COLO668 (cell line): Measurements from ENCODE around the gene PCSK1.
"Not testable (repeated sequence)": the region's sequence is repeated elsewhere in the genome, so short reads cannot be mapped to it uniquely, and the experiment has no call there.

ENCODE experiments used
- DNase-seq: peaks from one replicate; lab custom pipeline; 2025; ENCODE audit not compliant: unreplicated experiment; lab: John Stamatoyannopoulos, UW

The PCSK1 gene

DNA sequence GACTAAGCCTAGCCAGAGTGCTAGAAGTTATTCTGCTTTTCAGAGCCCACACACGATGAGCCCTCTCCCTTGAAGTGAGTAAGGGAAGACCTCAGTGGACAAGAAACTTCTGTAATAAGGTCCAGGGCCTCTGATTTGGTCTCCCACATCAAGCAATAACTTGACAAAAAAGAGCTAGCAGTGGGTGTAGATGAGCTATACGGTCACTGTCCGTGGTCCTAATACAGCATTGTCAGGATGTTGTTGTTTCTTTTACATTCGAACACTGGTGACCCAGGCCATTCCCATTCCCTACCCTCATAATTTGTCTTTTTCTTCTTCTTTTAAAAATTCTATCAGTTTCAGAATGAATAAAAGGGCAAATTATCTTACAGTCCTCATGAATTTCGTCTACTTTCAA lies 5.2 kb downstream of the PCSK1 start:
- DNase-seq, result no peak

- no peak for DNase-seq
These were observed 6.2 kb downstream of the PCSK1 start for GRCh38 chr5:96426831-96427230.

GRCh38 chr5:96425443-96425842 lies 7.6 kb downstream of the PCSK1 start:
- DNase-seq, result no peak

- no peak for DNase-seq
These were observed 17.2 kb downstream of the PCSK1 start for GRCh38 chr5:96415897-96416296.

GRCh38 chr5:96412868-96413449 lies 20.1 kb downstream of the PCSK1 start:
- DNase-seq, result no peak

DNA sequence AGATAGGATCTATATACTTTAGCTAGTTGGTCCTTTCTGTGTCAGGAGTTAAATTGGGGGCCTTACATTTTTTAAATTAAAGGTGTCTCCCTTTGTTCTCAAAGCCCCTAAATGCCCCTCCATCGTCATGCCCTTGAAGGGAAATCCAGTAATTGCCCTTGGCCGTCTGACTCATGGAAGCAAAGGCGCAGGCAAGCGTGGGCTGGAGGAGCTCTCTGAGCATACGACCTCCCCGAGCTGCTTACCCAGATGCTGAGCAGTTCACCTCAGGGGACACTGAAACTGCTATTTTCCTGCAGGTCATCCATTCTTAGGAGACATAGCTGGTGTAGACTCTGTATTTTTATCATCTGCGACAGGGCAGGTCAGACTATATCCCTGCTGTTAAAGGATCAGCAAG lies 23.0 kb downstream of the PCSK1 start:
- no peak for DNase-seq

GRCh38 chr5:96408841-96409538 lies 24.1 kb downstream of the PCSK1 start:
- no peak for DNase-seq

- DNase-seq, result no peak
These were observed 24.8 kb downstream of the PCSK1 start for GRCh38 chr5:96408210-96408777.

- no peak for DNase-seq
These were observed 25.6 kb downstream of the PCSK1 start for GRCh38 chr5:96407436-96407835.

DNA sequence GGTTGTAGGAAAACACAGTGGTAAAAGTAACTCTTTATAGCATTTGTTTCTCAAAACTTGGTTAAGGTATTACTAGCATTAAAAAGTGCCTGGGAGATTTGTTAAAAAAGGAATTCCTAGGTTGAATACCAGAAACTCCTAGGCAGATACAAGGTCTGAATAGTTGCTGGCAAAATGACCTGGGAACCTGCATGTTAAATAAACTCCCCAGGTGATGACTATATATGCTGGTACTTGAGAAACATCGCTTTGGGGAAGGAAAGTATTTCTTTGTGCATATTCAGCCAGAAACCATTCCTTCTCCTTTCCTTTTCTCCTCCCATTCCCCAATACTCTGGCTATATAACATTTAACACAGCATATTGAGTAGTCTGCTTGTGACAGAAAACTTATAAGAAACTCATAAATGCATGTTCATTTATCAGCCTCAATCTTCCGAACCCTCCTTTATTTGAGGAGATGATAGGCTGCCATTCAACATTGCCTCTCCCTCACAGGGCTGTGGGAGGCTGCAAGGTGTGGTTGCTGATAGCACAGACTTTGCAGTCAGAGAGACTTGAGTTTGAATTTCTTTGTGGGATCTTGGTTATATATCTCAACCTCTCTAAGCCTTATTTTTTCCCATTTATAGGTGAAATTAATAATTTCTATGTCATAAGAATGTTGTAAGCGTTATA lies 28.7 kb downstream of the PCSK1 start:
- no peak for DNase-seq

DNA sequence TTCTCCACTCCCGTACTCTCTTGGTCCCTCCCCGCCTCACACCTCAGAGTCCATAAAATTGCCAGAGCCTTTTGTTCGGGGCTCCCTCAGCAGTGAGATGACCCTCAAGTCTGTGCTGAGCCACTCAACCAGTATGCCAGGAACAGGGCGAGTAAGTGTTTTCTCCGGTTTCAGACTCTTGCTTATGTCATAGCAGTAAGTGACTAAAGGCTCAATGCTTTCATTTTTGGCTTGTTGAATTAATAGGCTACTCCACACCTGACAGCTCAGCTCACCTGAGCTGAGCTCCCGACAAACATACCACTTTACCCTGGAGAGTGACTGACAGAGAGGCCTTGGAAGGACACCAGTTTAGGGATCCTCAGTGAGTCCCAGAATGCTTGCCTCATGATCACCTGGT lies 30.5 kb downstream of the PCSK1 start:
- DNase-seq, result no peak

- no peak for DNase-seq
These were observed 36.2 kb downstream of the PCSK1 start for GRCh38 chr5:96396878-96397277.

DNA sequence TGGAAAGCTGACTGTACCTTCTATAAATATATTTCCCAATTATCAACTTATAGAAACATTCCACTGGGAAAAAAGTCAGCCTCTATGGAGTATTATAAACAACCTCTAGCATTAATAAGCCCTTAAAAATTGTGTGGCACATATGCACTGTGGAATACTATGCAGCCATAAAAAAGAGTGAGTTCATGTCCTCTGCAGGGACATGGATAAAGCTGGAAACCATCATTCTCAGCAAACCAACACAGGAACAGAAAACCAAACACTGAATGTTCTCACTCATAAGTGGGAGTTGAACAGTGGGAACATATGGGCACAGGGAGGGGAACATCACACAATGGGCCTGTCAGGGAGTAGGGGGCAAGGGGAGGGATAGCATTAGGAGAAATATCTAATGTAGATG lies 37.8 kb downstream of the PCSK1 start:
- DNase-seq, result not testable (repeated sequence)

DNA sequence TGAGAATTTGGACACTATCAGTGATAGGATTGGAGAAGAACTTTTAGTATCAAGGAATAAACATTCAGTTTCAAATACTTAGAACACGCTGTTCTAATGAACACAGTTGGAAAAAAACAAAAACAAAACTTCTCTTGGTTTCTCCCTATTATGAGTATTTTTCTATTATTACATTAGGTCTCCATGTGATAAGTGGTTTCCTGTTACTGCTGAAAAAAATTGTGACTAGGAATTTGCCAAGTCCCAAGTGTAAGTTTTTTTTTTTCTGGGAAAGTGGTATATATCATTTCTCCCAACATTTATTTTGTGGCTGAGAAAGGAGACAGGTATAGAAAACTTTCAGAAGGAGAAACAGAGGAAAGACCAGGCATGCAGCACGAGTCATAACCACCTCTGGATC lies 41.1 kb downstream of the PCSK1 start:
- DNase-seq, result no peak

- no peak for DNase-seq
These were observed 44.9 kb downstream of the PCSK1 start for GRCh38 chr5:96388176-96388575.

DNA sequence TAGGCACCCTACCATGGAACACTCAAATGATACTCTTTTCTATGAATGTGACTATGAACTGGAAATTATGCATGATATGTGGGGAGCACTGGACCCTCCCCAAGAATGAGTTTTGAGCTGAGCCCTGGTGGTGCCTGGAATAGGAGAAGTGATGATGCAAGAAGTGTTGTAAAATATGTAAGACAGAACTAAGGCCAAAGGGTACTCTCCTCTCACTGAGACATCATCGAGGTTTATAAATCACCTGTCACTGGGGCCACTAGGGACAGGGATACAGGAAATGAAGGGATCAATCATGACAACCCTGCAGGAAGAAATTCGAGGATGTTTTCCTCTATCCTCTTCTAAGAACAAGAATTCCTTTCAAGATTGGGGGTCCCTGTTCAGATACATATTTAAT lies 45.4 kb downstream of the PCSK1 start:
- no peak for DNase-seq

DNA sequence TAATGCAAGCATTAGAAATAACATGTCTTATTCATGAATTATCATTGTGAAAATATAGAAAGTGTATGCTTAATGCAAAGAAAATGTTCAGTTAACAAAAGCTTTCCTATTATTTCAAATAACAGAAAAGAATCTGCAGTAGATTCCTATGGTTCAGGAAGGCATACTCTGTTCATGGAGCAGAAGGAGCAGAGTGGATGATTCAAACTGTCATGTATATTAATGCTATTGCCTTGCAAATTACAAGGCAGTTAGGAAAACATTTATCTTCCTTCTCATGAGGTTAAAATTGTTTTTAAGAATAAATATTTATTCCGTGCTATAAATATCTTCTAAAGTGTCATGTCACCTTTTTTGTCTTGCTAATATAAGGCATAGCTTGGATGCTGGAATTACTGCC lies 47.5 kb downstream of the PCSK1 start:
- DNase-seq, result no peak

- DNase-seq, result no peak
These were observed 48.7 kb downstream of the PCSK1 start for GRCh38 chr5:96384353-96384752.

DNA sequence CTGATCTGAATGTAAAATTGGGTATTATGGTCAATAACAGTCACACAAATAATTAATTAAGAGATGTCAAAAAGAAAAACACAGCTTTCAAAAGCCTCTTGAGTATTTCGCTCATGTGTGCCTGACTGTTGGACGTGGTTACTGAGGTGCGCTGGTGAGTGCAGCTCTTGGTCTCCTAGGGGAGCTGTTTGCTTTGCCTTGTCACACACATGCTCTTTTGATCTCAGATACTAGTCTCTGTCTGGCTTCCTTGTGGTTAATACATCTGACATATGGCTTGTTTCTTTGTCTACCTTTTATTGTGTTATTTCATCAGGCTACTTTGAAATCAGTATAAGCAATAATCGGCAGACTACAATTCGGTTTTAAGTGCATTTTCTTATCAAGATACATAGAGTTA lies 51.5 kb downstream of the PCSK1 start:
- DNase-seq, result no peak

- DNase-seq, result no peak
These were observed 53.2 kb downstream of the PCSK1 start for GRCh38 chr5:96379896-96380295.

GRCh38 chr5:96377597-96377996 lies 55.5 kb downstream of the PCSK1 start:
- DNase-seq, result no peak

DNA sequence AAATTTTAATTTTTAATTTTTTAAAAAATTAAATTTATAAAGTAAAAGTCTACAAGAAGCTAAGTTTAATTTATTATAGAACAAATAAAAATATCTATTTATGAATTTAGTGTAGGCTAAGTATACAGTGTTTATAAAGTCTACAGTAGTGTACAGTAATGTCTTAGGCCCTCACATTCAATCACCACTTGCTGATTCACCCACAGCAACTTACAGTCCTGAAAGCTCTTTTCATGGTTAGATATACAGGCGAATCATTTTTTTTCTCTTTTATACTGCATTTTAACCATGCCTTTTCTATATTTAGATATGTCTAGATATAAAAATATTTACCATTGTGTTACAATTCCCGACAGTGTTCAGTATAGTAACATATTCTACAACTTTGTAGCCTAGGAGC lies 55.9 kb downstream of the PCSK1 start:
- no peak for DNase-seq
